HEK293 (cell line): ENCODE results near the gene TRIP4.

Source experiments
- GLIS2 ChIP-seq: fragments of 450-650 bp; formaldehyde crosslinking; IDR thresholded peaks from 2 replicates; pipeline ENCODE4 v1.5.1; 2016; ENCODE audit warnings: missing biosample characterization, missing genetic modification characterization
- HOXD13 ChIP-seq: sonication (generic); formaldehyde crosslinking; IDR thresholded peaks from 2 replicates; pipeline ENCODE4 v1.8.0; 2022; ENCODE audit warnings: missing genetic modification reagents, borderline replicate concordance
- KLF7 ChIP-seq: fragments of 450-650 bp; formaldehyde crosslinking; IDR thresholded peaks from 2 replicates; pipeline ENCODE4 v1.5.1; 2016; ENCODE audit warnings: missing biosample characterization, missing genetic modification characterization, borderline replicate concordance
- PRDM6 ChIP-seq: fragments of 450-650 bp; formaldehyde crosslinking; IDR thresholded peaks from 2 replicates; pipeline ENCODE4 v1.5.1; 2017; ENCODE audit warnings: missing biosample characterization, missing genetic modification characterization
- ZFP37 ChIP-seq: fragments of 450-650 bp; formaldehyde crosslinking; IDR thresholded peaks from 2 replicates; pipeline ENCODE4 v1.5.1; 2016; ENCODE audit warnings: missing biosample characterization, missing genetic modification characterization
- ZFP69B ChIP-seq: fragments of 450-650 bp; formaldehyde crosslinking; IDR thresholded peaks from 2 replicates; pipeline ENCODE4 v1.5.1; 2016; ENCODE audit warnings: missing biosample characterization, missing genetic modification characterization
- ZNF2 ChIP-seq: fragments of 450-650 bp; formaldehyde crosslinking; IDR thresholded peaks from 2 replicates; pipeline ENCODE4 v1.5.1; 2016; ENCODE audit warnings: missing biosample characterization, missing genetic modification characterization
- ZNF24 ChIP-seq: fragments of 450-650 bp; formaldehyde crosslinking; IDR thresholded peaks from 2 replicates; pipeline ENCODE4 v1.5.1; 2016; ENCODE audit warnings: missing biosample characterization, missing genetic modification characterization
- ZNF404 ChIP-seq: fragments of 450-650 bp; formaldehyde crosslinking; IDR thresholded peaks from 2 replicates; pipeline ENCODE4 v1.5.1; 2017; ENCODE audit warnings: missing biosample characterization, missing genetic modification characterization
- ZNF416 ChIP-seq: fragments of 450-650 bp; formaldehyde crosslinking; IDR thresholded peaks from 2 replicates; pipeline ENCODE4 v1.5.1; 2016; ENCODE audit warnings: missing biosample characterization, missing genetic modification characterization
- ZNF529 ChIP-seq: fragments of 450-650 bp; formaldehyde crosslinking; IDR thresholded peaks from 2 replicates; pipeline ENCODE4 v1.5.1; 2017; ENCODE audit warnings: missing genetic modification characterization, missing biosample characterization; ENCODE audit not compliant: insufficient replicate concordance
- ZNF549 ChIP-seq: fragments of 450-650 bp; IDR thresholded peaks from 2 replicates; pipeline ENCODE4 v1.5.1; 2018; ENCODE audit warnings: missing biosample characterization, missing genetic modification characterization, mild to moderate bottlenecking, inconsistent platforms, moderate library complexity
- ZNF561 ChIP-seq: fragments of 450-650 bp; IDR thresholded peaks from 2 replicates; pipeline ENCODE4 v1.5.1; 2018; ENCODE audit warnings: missing biosample characterization, missing genetic modification characterization, borderline replicate concordance
- ZNF624 ChIP-seq: fragments of 450-650 bp; formaldehyde crosslinking; IDR thresholded peaks from 2 replicates; pipeline ENCODE4 v1.5.1; 2017; ENCODE audit warnings: missing biosample characterization, missing genetic modification characterization
- ZNF707 ChIP-seq: fragments of 450-650 bp; formaldehyde crosslinking; IDR thresholded peaks from 2 replicates; pipeline ENCODE4 v1.5.1; 2016; ENCODE audit warnings: missing biosample characterization, missing genetic modification characterization
- ZNF792 ChIP-seq: fragments of 450-650 bp; formaldehyde crosslinking; IDR thresholded peaks from 2 replicates; pipeline ENCODE4 v1.5.1; 2016; ENCODE audit warnings: missing biosample characterization, missing genetic modification characterization
- ZNF843 ChIP-seq: fragments of 450-650 bp; formaldehyde crosslinking; IDR thresholded peaks from 2 replicates; pipeline ENCODE4 v1.5.1; 2016; ENCODE audit warnings: missing biosample characterization, missing genetic modification characterization
- ZSCAN23 ChIP-seq: fragments of 450-650 bp; formaldehyde crosslinking; IDR thresholded peaks from 2 replicates; pipeline ENCODE4 v1.5.1; 2016; ENCODE audit warnings: missing biosample characterization, missing genetic modification characterization
- ZSCAN30 ChIP-seq: fragments of 450-650 bp; IDR thresholded peaks from 2 replicates; pipeline ENCODE4 v1.5.1; 2018; ENCODE audit warnings: missing biosample characterization, mild to moderate bottlenecking, missing genetic modification characterization, moderate library complexity
- TF ChIP-seq, protein P1 (sequence below): fragments of 450-650 bp; formaldehyde crosslinking; IDR thresholded peaks from 2 replicates; pipeline ENCODE4 v1.5.1; 2016; ENCODE audit warnings: missing biosample characterization, missing genetic modification characterization
- TF ChIP-seq, protein P2 (sequence below): fragments of 450-650 bp; formaldehyde crosslinking; IDR thresholded peaks from 2 replicates; pipeline ENCODE4 v1.5.1; 2016; ENCODE audit warnings: missing biosample characterization, missing genetic modification characterization
- TF ChIP-seq, protein P3 (sequence below): fragments of 450-650 bp; formaldehyde crosslinking; IDR thresholded peaks from 2 replicates; pipeline ENCODE4 v1.5.1; 2017; ENCODE audit warnings: missing biosample characterization, missing genetic modification characterization
- TF ChIP-seq, protein P4 (sequence below): fragments of 450-650 bp; formaldehyde crosslinking; IDR thresholded peaks from 2 replicates; pipeline ENCODE4 v1.5.1; 2016; ENCODE audit warnings: missing biosample characterization, missing genetic modification characterization
- TF ChIP-seq, protein P5 (sequence below): fragments of 450-650 bp; formaldehyde crosslinking; IDR thresholded peaks from 2 replicates; pipeline ENCODE4; 2016; ENCODE audit warnings: missing biosample characterization, missing genetic modification characterization
- TF ChIP-seq, protein P6 (sequence below): sonication (generic); formaldehyde crosslinking; IDR thresholded peaks from 2 replicates; pipeline ENCODE4 v1.8.1; 2022; ENCODE audit warnings: mild to moderate bottlenecking, moderate library complexity, missing genetic modification reagents

Gene TRIP4

DNA sequence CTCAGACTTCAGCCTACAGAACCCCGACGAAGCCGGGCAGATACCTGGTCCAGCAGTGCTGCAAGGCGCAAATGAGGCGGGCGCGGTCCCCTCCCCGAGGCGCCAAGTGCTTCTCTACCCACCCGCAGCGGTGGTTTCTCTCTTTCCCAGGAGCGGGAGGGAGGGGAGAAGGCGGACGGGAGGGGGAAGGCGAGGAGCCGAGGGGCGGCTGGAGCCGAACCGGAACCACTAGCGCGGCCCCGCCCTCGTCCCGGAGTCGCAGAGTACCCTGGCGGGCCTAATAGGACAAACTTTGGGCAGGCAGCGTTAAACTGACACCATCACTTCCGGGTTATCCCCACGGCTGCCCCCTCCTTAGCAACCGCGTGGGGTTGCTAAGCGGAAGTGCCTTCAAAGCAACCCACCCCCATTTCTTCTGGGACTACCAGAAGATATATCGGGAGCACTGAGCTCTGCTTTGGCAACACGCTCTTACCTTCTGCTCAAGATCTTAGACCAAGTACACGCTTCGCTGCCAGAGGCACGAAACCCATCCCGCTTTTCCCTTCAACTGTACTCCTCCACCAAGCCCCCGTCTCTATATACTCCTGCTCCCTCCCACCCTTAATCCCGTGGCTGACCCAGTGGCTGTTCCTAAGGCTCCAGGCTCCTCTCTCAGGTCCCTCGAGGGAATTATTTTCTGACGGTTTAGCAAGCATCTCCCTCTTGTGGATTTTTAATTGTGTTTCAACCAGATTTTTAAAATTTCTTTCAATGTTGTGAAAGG lies 31.5 kb upstream of the TRIP4 start, which contains the start of gene CSNK1G1 (continued):
- no peak for TF ChIP-seq ZNF416 (tag by site-specific recombination)
- TF ChIP-seq ZNF2 (tag by site-specific recombination): 0 out of 2 replicates have a peak, but pooled peaks have one; percentile 17
- TF ChIP-seq HOXD13 (CRISPR knock-in tag): no peak
- TF ChIP-seq, protein P1, sequence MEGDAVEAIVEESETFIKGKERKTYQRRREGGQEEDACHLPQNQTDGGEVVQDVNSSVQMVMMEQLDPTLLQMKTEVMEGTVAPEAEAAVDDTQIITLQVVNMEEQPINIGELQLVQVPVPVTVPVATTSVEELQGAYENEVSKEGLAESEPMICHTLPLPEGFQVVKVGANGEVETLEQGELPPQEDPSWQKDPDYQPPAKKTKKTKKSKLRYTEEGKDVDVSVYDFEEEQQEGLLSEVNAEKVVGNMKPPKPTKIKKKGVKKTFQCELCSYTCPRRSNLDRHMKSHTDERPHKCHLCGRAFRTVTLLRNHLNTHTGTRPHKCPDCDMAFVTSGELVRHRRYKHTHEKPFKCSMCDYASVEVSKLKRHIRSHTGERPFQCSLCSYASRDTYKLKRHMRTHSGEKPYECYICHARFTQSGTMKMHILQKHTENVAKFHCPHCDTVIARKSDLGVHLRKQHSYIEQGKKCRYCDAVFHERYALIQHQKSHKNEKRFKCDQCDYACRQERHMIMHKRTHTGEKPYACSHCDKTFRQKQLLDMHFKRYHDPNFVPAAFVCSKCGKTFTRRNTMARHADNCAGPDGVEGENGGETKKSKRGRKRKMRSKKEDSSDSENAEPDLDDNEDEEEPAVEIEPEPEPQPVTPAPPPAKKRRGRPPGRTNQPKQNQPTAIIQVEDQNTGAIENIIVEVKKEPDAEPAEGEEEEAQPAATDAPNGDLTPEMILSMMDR (tag by site-specific recombination): peak; percentile 46; the same call in 1 of the 2 replicates
- no peak for TF ChIP-seq ZFP69B (tag by site-specific recombination)
- TF ChIP-seq ZSCAN30: no peak; the same call in 1 of the 2 replicates
- TF ChIP-seq, protein P2, sequence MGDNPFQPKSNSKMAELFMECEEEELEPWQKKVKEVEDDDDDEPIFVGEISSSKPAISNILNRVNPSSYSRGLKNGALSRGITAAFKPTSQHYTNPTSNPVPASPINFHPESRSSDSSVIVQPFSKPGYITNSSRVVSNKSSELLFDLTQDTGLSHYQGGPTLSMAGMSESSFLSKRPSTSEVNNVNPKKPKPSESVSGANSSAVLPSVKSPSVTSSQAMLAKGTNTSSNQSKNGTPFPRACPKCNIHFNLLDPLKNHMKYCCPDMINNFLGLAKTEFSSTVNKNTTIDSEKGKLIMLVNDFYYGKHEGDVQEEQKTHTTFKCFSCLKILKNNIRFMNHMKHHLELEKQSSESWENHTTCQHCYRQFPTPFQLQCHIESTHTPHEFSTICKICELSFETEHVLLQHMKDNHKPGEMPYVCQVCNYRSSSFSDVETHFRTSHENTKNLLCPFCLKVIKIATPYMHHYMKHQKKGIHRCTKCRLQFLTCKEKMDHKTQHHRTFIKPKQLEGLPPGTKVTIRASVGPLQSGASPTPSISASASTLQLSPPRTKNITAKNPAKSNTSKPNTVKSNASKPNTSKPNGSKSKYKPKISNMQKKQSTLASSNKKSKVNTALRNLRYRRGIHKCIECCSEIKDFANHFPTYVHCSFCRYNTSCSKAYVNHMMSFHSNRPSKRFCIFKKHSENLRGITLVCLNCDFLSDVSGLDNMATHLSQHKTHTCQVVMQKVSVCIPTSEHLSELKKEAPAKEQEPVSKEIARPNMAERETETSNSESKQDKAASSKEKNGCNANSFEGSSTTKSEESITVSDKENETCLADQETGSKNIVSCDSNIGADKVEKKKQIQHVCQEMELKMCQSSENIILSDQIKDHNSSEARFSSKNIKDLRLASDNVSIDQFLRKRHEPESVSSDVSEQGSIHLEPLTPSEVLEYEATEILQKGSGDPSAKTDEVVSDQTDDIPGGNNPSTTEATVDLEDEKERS (tag by site-specific recombination): no peak
- TF ChIP-seq, protein P3, sequence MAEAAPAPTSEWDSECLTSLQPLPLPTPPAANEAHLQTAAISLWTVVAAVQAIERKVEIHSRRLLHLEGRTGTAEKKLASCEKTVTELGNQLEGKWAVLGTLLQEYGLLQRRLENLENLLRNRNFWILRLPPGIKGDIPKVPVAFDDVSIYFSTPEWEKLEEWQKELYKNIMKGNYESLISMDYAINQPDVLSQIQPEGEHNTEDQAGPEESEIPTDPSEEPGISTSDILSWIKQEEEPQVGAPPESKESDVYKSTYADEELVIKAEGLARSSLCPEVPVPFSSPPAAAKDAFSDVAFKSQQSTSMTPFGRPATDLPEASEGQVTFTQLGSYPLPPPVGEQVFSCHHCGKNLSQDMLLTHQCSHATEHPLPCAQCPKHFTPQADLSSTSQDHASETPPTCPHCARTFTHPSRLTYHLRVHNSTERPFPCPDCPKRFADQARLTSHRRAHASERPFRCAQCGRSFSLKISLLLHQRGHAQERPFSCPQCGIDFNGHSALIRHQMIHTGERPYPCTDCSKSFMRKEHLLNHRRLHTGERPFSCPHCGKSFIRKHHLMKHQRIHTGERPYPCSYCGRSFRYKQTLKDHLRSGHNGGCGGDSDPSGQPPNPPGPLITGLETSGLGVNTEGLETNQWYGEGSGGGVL (tag by site-specific recombination): peak; percentile 95
- TF ChIP-seq, protein P4, sequence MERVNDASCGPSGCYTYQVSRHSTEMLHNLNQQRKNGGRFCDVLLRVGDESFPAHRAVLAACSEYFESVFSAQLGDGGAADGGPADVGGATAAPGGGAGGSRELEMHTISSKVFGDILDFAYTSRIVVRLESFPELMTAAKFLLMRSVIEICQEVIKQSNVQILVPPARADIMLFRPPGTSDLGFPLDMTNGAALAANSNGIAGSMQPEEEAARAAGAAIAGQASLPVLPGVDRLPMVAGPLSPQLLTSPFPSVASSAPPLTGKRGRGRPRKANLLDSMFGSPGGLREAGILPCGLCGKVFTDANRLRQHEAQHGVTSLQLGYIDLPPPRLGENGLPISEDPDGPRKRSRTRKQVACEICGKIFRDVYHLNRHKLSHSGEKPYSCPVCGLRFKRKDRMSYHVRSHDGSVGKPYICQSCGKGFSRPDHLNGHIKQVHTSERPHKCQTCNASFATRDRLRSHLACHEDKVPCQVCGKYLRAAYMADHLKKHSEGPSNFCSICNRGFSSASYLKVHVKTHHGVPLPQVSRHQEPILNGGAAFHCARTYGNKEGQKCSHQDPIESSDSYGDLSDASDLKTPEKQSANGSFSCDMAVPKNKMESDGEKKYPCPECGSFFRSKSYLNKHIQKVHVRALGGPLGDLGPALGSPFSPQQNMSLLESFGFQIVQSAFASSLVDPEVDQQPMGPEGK (tag by site-specific recombination): peak; percentile 93
- TF ChIP-seq ZNF529 (tag by site-specific recombination): no peak
- no peak for TF ChIP-seq ZNF404 (tag by site-specific recombination)
- TF ChIP-seq, protein P5, sequence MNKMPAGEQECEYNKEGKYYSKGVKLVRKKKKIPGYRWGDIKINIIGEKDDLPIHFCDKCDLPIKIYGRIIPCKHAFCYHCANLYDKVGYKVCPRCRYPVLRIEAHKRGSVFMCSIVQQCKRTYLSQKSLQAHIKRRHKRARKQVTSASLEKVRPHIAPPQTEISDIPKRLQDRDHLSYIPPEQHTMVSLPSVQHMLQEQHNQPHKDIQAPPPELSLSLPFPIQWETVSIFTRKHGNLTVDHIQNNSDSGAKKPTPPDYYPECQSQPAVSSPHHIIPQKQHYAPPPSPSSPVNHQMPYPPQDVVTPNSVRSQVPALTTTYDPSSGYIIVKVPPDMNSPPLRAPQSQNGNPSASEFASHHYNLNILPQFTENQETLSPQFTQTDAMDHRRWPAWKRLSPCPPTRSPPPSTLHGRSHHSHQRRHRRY (tag by site-specific recombination): no peak
- TF ChIP-seq ZSCAN23 (tag by site-specific recombination): no peak
- TF ChIP-seq, protein P6, sequence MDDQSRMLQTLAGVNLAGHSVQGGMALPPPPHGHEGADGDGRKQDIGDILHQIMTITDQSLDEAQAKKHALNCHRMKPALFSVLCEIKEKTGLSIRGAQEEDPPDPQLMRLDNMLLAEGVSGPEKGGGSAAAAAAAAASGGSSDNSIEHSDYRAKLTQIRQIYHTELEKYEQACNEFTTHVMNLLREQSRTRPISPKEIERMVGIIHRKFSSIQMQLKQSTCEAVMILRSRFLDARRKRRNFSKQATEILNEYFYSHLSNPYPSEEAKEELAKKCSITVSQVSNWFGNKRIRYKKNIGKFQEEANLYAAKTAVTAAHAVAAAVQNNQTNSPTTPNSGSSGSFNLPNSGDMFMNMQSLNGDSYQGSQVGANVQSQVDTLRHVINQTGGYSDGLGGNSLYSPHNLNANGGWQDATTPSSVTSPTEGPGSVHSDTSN: no peak
- no peak for TF ChIP-seq ZNF24 (tag by site-specific recombination)
- TF ChIP-seq ZFP37: no peak
- peak; percentile 44; the same call in 1 of the 2 replicates for TF ChIP-seq PRDM6 (tag by site-specific recombination)
- no peak for TF ChIP-seq ZNF792 (tag by site-specific recombination)
- peak; percentile 50; the same call in 1 of the 2 replicates for TF ChIP-seq KLF7 (tag by site-specific recombination)
- TF ChIP-seq ZNF843 (tag by site-specific recombination): no peak
- no peak for TF ChIP-seq ZNF561 (tag by site-specific recombination)
- no peak for TF ChIP-seq ZNF549 (tag by site-specific recombination)
- peak; percentile 42; the same call in 1 of the 2 replicates for TF ChIP-seq GLIS2 (tag by site-specific recombination)
- TF ChIP-seq ZNF707 (tag by site-specific recombination): no peak
- TF ChIP-seq ZNF624 (tag by site-specific recombination): no peak
